ENCODE results near the gene TTC9C.
"Not testable (repeated sequence)": the region's sequence is repeated elsewhere in the genome, so short reads cannot be mapped to it uniquely, and the experiment has no call there.

TTC9C gene

GRCh38 chr11:62752177-62752785 lies 24.0 kb downstream of the TTC9C start:
- no peak for DNase-seq (ENCODE audit: low read depth)

- DNase-seq (ENCODE audit: low read depth) = no peak
Observed at GRCh38 chr11:62752994-62753735, 24.9 kb downstream of the TTC9C start.

- peak; percentile 99 for DNase-seq (ENCODE audit: low read depth)
Observed at GRCh38 chr11:62753736-62754603, 25.7 kb downstream of the TTC9C start, which contains the start of gene ZBTB3. ZBTB3 (minus strand) TSS chr11:62754160; CDS start chr11:62753664, 496 bp downstream.

- no peak for DNase-seq (ENCODE audit: low read depth)
Observed at GRCh38 chr11:62755086-62755615, 26.9 kb downstream of the TTC9C start.

GRCh38 chr11:62757846-62758788 lies 29.8 kb downstream of the TTC9C start:
- no peak for DNase-seq (ENCODE audit: low read depth)

GRCh38 chr11:62760867-62761227 lies 32.6 kb downstream of the TTC9C start:
- DNase-seq (ENCODE audit: low read depth) = not testable (repeated sequence)

GRCh38 chr11:62770778-62771143 lies 42.5 kb downstream of the TTC9C start:
- DNase-seq (ENCODE audit: low read depth) = no peak

GRCh38 chr11:62771144-62772021 lies 43.1 kb downstream of the TTC9C start, which contains the start of gene TAF6L:
TAF6L (plus strand) TSS chr11:62771396; CDS start chr11:62775784, 4,388 bp downstream.
- DNase-seq (ENCODE audit: low read depth) = peak; percentile 95

- DNase-seq (ENCODE audit: low read depth) = no peak
Observed at GRCh38 chr11:62774407-62774806, 46.1 kb downstream of the TTC9C start.

GRCh38 chr11:62775646-62776045 lies 47.4 kb downstream of the TTC9C start:
- no peak for DNase-seq (ENCODE audit: low read depth)

- no peak for DNase-seq (ENCODE audit: low read depth)
Observed at GRCh38 chr11:62777389-62777788, 49.1 kb downstream of the TTC9C start.

- no peak for DNase-seq (ENCODE audit: low read depth)
Observed at GRCh38 chr11:62778441-62778840, 50.2 kb downstream of the TTC9C start.

GRCh38 chr11:62782753-62783152 lies 54.5 kb downstream of the TTC9C start:
- DNase-seq (ENCODE audit: low read depth) = no peak

GRCh38 chr11:62786318-62787004 lies 58.2 kb downstream of the TTC9C start:
- DNase-seq (ENCODE audit: low read depth) = no peak

GRCh38 chr11:62787005-62787759 lies 58.9 kb downstream of the TTC9C start, which contains the start of gene TMEM179B:
TMEM179B (plus strand) TSS chr11:62787402; CDS start chr11:62787432, 30 bp downstream.
- peak; percentile 98 for DNase-seq (ENCODE audit: low read depth)
